HCT116 (cell line): ENCODE data around the gene HNF1B. TPM values are rescaled to one million over a fixed set of nuclear protein-coding genes. Genes with fewer than 3 reads are reported as not detected.

Source experiments
- ATAC-seq: fragments of 200-7000 bp; cut with Tn5 transposase; 2 replicates; pipeline ENCODE4 v1.9.1; 2020; ENCODE audit warnings: mild to moderate bottlenecking, moderate library complexity
- BruUV-seq: library from RNA; stranded (reverse); fragments of 400-500 nt; replicated peaks from 2 replicates; lab custom pipeline; 2021; lab: Mats Ljungman, UMichigan
- CTCF ChIA-PET: fragments of 300-600 bp; sonication (Branson Sonifier 250); formaldehyde crosslinking; loops from one replicate; lab custom pipeline; 2021; ENCODE audit warnings: antibody characterized with exemption; lab: Charles Lee
- POLR2A ChIA-PET: fragments of 300-600, 350-600 bp; sonication (Branson Sonifier 250); formaldehyde crosslinking; loops from one replicate; lab custom pipeline; 2021; ENCODE audit warnings: antibody characterized with exemption; lab: Charles Lee
- RAD21 ChIA-PET, 2 experiments: fragments of 300-600 bp; sonication (Branson Sonifier 250); formaldehyde crosslinking; loops; one replicate each; lab custom pipeline; 2023; ENCODE audit warnings: low total read pairs in 2 of 2; ENCODE audit not compliant: uncharacterized antibody in 2 of 2, unreplicated experiment in 2 of 2, low non-redundant PET in 1 of 2; lab: Charles Lee
- DNase-seq: peaks from one replicate; pipeline ENCODE4 v3.0.0-alpha.2; 2010; ENCODE audit warnings: low read depth, low spot score
- H2AFZ ChIP-seq: fragments of 200-600 bp; shearing (Covaris generic), sonication (generic); 2 replicates; pipeline ENCODE4 v1.6.1; 2017; ENCODE audit warnings: low read depth, mixed run types, mixed read lengths, antibody characterized with exemption, low read length; ENCODE audit not compliant: poor library complexity, severe bottlenecking
- H3K27ac ChIP-seq: 2 replicates; pipeline ENCODE4 v1.5.1; 2012; ENCODE audit warnings: low read depth, low read length
- H3K27me3 ChIP-seq: fragments of 200-600 bp; sonication (generic); 2 replicates; pipeline ENCODE4 v1.6.1; 2016; ENCODE audit warnings: mixed run types, low read length, mixed read lengths; ENCODE audit not compliant: insufficient read depth
- H3K36me3 ChIP-seq, 2 experiments: fragments of 200-500 bp in 1 of 2; fragments of 200-600 bp in 1 of 2; sonication (Bioruptor generic) in 1 of 2; sonication (generic) in 1 of 2; 2 replicates each; pipeline versions ENCODE4 v1.5.1 to v1.6.1; 2014 to 2016; ENCODE audit warnings: low read length in 2 of 2, inconsistent platforms in 1 of 2, mixed read lengths in 1 of 2, mixed run types in 1 of 2; ENCODE audit not compliant: insufficient read depth in 2 of 2, control insufficient read depth in 1 of 2
- H3K4me1 ChIP-seq, 2 experiments: fragments of 200-600 bp in 1 of 2; sonication (generic) in 1 of 2; 2 replicates each; pipeline versions ENCODE4 v1.5.1 to v1.6.1; 2012 to 2017; ENCODE audit warnings: low read length in 2 of 2, inconsistent platforms in 1 of 2, mild to moderate bottlenecking in 1 of 2, mixed read lengths in 1 of 2, mixed run types in 1 of 2, moderate library complexity in 1 of 2; ENCODE audit not compliant: insufficient read depth in 2 of 2, control insufficient read depth in 1 of 2
- H3K4me2 ChIP-seq: fragments of 200-600 bp; sonication (generic); 2 replicates; pipeline ENCODE4 v1.6.1; 2017; ENCODE audit warnings: mixed run types, low read length, mixed read lengths
- H3K4me3 ChIP-seq, 2 experiments: fragments of 200-600 bp in 1 of 2; sonication (generic) in 1 of 2; replicated peaks in 1 of 2; 2 replicates each; pipeline ENCODE4 v1.5.1; 2011 to 2016; ENCODE audit warnings: low read length in 2 of 2, control low read depth in 1 of 2, low read depth in 1 of 2, mild to moderate bottlenecking in 1 of 2, mixed read lengths in 1 of 2, mixed run types in 1 of 2
- H3K79me2 ChIP-seq: fragments of 200-600 bp; sonication (generic); 2 replicates; pipeline ENCODE4 v1.6.1; 2017; ENCODE audit warnings: mild to moderate bottlenecking, mixed run types, low read length, moderate library complexity, mixed read lengths; ENCODE audit not compliant: insufficient read depth
- H3K9ac ChIP-seq: fragments of 200-600 bp; sonication (generic); 2 replicates; pipeline ENCODE4 v1.6.1; 2016; ENCODE audit warnings: low read length, mixed read lengths
- H3K9me2 ChIP-seq: fragments of 200-600 bp; sonication (generic), shearing (Covaris generic); 2 replicates; pipeline ENCODE4 v1.6.1; 2017; ENCODE audit warnings: mixed run types, mild to moderate bottlenecking, moderate library complexity; ENCODE audit not compliant: insufficient read depth
- H3K9me3 ChIP-seq, 2 experiments: fragments of 200-500 bp in 1 of 2; fragments of 200-600 bp in 1 of 2; sonication (Bioruptor generic) in 1 of 2; sonication (generic) in 1 of 2; 2 replicates each; pipeline ENCODE4 v1.6.1; 2014 to 2017; ENCODE audit warnings: low read length in 2 of 2, mixed read lengths in 2 of 2, inconsistent platforms in 1 of 2, low read depth in 1 of 2, mild to moderate bottlenecking in 1 of 2, mixed run types in 1 of 2, moderate library complexity in 1 of 2; ENCODE audit not compliant: control insufficient read depth in 1 of 2, insufficient read depth in 1 of 2
- H4K20me1 ChIP-seq: fragments of 200-600 bp; sonication (generic), shearing (Covaris generic); 2 replicates; pipeline ENCODE4 v1.6.1; 2017; ENCODE audit warnings: mixed run types, mild to moderate bottlenecking, moderate library complexity; ENCODE audit not compliant: insufficient read depth
- ELF1 ChIP-seq: IDR thresholded peaks from 2 replicates; pipeline ENCODE4 v1.6.1; 2012; ENCODE audit warnings: low read depth, borderline replicate concordance
- EZH2phosphoT487 ChIP-seq: fragments of 200-600 bp; IDR thresholded peaks from 2 replicates; pipeline ENCODE4 v1.6.1; 2018; ENCODE audit warnings: antibody characterized with exemption, borderline replicate concordance
- JUND ChIP-seq: IDR thresholded peaks from 2 replicates; pipeline ENCODE4 v1.6.1; 2012
- POLR2A ChIP-seq: IDR thresholded peaks from 2 replicates; pipeline ENCODE4 v1.7.0; 2011; ENCODE audit warnings: borderline replicate concordance; ENCODE audit not compliant: insufficient read depth, insufficient read length; ENCODE audit errors: extremely low read depth
- RAD21 ChIP-seq: IDR thresholded peaks from 2 replicates; pipeline ENCODE4 v1.6.1; 2012; ENCODE audit warnings: low read depth, mild to moderate bottlenecking
- SIN3A ChIP-seq: IDR thresholded peaks from 2 replicates; pipeline ENCODE4 v1.6.1; 2012; ENCODE audit warnings: low read depth
- SRF ChIP-seq: IDR thresholded peaks from 2 replicates; pipeline ENCODE4 v1.6.1; 2012; ENCODE audit warnings: low read depth
- YY1 ChIP-seq: IDR thresholded peaks from 2 replicates; pipeline ENCODE4 v1.6.1; 2011; ENCODE audit warnings: low read length, low read depth, moderate library complexity, mild to moderate bottlenecking; ENCODE audit not compliant: insufficient replicate concordance; ENCODE audit errors: extremely low read depth
- intact Hi-C: fragments of 100-400 bp; cut with micrococcal nuclease; formaldehyde crosslinking; loops from 2 replicates; pipeline ENCODE4 v1.10.0; 2022
- total RNA-seq: library from RNA; stranded (reverse); gene quantifications from one replicate; pipeline ENCODE4 v1.2.1, GENCODE V29; 2021; ENCODE audit not compliant: unreplicated experiment
- TF ChIP-seq, protein P1 (sequence below), 3 experiments: fragments of 200-600 bp in 1 of 3; sonication (generic) in 1 of 3; IDR thresholded peaks in 2 of 3; conservative IDR thresholded peaks in 1 of 3; 2 replicates each; pipeline ENCODE4 v1.5.1; 2012 to 2017; ENCODE audit warnings: low read depth in 2 of 3, low read length in 2 of 3, antibody characterized with exemption in 1 of 3, borderline replicate concordance in 1 of 3, control low read depth in 1 of 3, mild to moderate bottlenecking in 1 of 3, mixed read lengths in 1 of 3, mixed run types in 1 of 3, moderate library complexity in 1 of 3; ENCODE audit not compliant: insufficient read depth in 1 of 3
- TF ChIP-seq, protein P2 (sequence below): IDR thresholded peaks from 2 replicates; pipeline ENCODE4 v1.6.1; 2012; ENCODE audit warnings: low read depth
- TF ChIP-seq, protein P3 (sequence below): IDR thresholded peaks from 2 replicates; pipeline ENCODE4 v1.6.1; 2011; ENCODE audit warnings: mild to moderate bottlenecking, low read length, moderate library complexity; ENCODE audit not compliant: insufficient replicate concordance; ENCODE audit errors: extremely low read depth

HNF1B gene
- total RNA-seq, 1 experiment from 2014 or later: 3.6 TPM

DNA sequence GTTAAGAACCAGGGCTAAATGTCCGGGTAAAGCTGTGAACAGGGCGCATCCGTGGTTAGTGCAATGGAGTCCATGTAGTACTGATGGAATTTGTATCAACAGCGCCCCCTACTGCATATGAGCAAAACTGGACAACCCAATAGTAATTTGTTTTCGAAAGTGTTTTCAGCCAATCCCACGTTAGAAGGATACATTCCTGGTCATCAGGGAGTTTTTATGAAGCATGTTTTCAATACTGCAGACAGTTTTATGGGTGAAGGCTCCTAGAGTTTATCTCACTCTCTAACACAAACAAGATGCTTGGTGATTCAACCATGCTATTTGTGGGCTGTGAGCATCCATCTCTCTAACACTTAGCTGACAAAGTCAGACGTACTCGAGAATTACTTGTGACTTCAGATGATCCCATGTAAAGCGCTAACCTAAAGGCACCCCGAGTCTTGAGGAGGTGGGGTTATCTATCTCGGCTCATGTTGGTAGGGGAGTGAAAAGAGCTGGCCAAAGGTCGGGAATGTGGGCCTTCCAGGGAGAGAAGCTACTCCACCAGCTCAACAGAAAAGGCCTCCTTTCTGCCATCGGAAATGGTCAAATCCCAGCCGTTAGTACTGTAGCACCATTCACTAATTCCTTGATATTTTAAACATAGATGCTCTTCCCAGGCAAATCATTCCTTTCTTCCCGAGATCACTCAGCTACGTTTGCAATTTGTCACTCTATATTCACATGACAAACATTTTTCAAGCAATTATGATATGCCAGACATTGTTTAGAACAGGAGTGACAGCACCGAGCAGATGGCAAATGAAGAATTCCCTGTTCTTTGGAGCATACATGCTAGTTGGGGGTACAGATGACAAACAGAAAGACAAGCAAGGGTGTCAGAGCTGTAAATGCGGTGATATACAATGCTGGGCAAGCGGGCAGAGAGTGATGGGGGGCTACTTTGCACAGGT lies 46.9 kb upstream of the HNF1B start:
- ChIA-PET RAD21 (no interaction called here), POLR2A (no interaction called here), CTCF (interaction anchor here (0.8 to 0.9 kb wide), 2 partner anchors 130 to 141 kb away, joined by 3 to 4 read pairs; no protein-coding TSS in a partner anchor)
- Histone ChIP-seq H3K79me2 (no peaks in the 10 kb centered on the region), H3K9me2 (no peaks in the 10 kb centered on the region), H3K9ac (no peak overlapping the region), H3K4me2 (no peak overlapping the region), H3K27ac (no peak overlapping the region), H2AFZ (no peak overlapping the region), H3K4me3 (no peak overlapping the region), H4K20me1 (no peaks in the 10 kb centered on the region), H3K4me1 (peaks cover 5 to 8% of the 10 kb centered on the region in 2 experiments; a peak in 3 of 4 replicates), H3K27me3 (no peaks in the 10 kb centered on the region), H3K9me3 (no peaks in the 10 kb centered on the region), H3K36me3 (no peaks in the 10 kb centered on the region)
- intact Hi-C loops: no loop called here
- no TSS peak for BruUV-seq
- DNase-seq: no peak
- no peak for TF ChIP-seq EZH2phosphoT487
- TF ChIP-seq SRF: no peak
- no peak for TF ChIP-seq YY1
- TF ChIP-seq, protein P1, sequence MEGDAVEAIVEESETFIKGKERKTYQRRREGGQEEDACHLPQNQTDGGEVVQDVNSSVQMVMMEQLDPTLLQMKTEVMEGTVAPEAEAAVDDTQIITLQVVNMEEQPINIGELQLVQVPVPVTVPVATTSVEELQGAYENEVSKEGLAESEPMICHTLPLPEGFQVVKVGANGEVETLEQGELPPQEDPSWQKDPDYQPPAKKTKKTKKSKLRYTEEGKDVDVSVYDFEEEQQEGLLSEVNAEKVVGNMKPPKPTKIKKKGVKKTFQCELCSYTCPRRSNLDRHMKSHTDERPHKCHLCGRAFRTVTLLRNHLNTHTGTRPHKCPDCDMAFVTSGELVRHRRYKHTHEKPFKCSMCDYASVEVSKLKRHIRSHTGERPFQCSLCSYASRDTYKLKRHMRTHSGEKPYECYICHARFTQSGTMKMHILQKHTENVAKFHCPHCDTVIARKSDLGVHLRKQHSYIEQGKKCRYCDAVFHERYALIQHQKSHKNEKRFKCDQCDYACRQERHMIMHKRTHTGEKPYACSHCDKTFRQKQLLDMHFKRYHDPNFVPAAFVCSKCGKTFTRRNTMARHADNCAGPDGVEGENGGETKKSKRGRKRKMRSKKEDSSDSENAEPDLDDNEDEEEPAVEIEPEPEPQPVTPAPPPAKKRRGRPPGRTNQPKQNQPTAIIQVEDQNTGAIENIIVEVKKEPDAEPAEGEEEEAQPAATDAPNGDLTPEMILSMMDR (IDR thresholded peaks at IDR 0.05 in 2 of 3, conservative IDR thresholded peaks at IDR 0.05 in 1 of 3; ENCODE audit: borderline replicate concordance in 1 of 3, insufficient read depth in 1 of 3, low read depth in 2 of 3, low read length in 2 of 3): peak; percentile 28 to 69 (median 50); a peak in 5 of 6 replicates
- TF ChIP-seq, protein P2, sequence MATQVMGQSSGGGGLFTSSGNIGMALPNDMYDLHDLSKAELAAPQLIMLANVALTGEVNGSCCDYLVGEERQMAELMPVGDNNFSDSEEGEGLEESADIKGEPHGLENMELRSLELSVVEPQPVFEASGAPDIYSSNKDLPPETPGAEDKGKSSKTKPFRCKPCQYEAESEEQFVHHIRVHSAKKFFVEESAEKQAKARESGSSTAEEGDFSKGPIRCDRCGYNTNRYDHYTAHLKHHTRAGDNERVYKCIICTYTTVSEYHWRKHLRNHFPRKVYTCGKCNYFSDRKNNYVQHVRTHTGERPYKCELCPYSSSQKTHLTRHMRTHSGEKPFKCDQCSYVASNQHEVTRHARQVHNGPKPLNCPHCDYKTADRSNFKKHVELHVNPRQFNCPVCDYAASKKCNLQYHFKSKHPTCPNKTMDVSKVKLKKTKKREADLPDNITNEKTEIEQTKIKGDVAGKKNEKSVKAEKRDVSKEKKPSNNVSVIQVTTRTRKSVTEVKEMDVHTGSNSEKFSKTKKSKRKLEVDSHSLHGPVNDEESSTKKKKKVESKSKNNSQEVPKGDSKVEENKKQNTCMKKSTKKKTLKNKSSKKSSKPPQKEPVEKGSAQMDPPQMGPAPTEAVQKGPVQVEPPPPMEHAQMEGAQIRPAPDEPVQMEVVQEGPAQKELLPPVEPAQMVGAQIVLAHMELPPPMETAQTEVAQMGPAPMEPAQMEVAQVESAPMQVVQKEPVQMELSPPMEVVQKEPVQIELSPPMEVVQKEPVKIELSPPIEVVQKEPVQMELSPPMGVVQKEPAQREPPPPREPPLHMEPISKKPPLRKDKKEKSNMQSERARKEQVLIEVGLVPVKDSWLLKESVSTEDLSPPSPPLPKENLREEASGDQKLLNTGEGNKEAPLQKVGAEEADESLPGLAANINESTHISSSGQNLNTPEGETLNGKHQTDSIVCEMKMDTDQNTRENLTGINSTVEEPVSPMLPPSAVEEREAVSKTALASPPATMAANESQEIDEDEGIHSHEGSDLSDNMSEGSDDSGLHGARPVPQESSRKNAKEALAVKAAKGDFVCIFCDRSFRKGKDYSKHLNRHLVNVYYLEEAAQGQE: no peak
- no peak for TF ChIP-seq ELF1
- TF ChIP-seq POLR2A: no peak
- TF ChIP-seq RAD21: 0 out of 2 replicates have a peak, but pooled peaks have one; percentile 32
- TF ChIP-seq, protein P3, sequence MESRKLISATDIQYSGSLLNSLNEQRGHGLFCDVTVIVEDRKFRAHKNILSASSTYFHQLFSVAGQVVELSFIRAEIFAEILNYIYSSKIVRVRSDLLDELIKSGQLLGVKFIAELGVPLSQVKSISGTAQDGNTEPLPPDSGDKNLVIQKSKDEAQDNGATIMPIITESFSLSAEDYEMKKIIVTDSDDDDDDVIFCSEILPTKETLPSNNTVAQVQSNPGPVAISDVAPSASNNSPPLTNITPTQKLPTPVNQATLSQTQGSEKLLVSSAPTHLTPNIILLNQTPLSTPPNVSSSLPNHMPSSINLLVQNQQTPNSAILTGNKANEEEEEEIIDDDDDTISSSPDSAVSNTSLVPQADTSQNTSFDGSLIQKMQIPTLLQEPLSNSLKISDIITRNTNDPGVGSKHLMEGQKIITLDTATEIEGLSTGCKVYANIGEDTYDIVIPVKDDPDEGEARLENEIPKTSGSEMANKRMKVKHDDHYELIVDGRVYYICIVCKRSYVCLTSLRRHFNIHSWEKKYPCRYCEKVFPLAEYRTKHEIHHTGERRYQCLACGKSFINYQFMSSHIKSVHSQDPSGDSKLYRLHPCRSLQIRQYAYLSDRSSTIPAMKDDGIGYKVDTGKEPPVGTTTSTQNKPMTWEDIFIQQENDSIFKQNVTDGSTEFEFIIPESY: no peak
- TF ChIP-seq JUND: no peak
- no peak for TF ChIP-seq SIN3A
- ATAC-seq: peak; percentile 61; the same call in 1 of the 2 replicates
